OCI-M2 (cell line): Measurements from ENCODE around the gene RAPSN.
A peak's percentile ranks its signal among the peaks of the same experiment; 100 is the strongest.

Experiments used
- DNase-seq: peaks from one replicate; lab custom pipeline; 2025; ENCODE audit not compliant: unreplicated experiment; lab: John Stamatoyannopoulos, UW

Gene RAPSN

GRCh38 chr11:47409440-47410369 lies 39.2 kb downstream of the RAPSN start:
- DNase-seq = no peak

DNA sequence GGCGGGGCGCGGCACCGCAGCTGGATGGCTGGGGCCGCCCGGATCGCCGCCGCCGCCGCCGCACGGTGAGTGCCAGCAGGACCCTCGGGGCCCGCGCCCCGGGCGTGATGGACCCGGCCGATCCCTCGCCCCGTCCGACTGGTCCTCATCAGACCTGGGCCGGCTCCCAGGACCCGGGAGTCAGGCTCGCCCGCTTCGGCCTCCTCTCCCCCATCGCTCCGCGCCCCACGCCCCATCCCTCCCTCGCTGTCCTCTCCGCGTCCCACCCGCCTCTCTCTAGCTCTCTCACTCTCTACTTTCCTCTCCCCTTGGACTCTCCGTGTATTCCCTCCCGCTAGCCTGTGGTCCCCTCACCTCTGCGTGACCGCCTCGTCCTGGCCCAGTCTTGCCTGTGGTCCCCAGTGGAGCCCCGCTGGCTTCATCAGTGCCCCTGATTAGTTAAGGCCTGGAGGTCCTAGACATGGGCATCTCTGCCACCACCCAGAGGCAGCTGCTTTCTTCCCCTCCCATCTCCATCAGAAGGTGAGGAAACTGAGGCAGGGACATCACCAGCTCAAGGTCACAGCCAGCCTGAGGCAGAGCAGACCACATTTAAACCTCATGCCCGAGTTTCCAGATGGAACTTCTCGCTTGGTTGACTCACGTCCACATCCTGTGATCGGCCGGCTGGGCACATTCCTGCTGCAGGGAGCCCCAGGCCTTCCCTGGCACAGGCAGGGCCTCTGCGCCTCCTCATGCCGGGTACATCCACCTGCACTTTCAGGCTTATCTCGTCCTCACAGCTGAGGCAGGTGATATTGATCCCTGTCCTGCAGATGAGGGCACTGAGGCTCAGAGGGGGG lies 40.1 kb downstream of the RAPSN start:
- no peak for DNase-seq

GRCh38 chr11:47407746-47408590 lies 41.0 kb downstream of the RAPSN start, which contains the start of gene SLC39A13:
Gene SLC39A13 (plus strand): TSS chr11:47408590. CDS start chr11:47410095, 1,505 bp downstream.
- DNase-seq = peak; percentile 47

DNA sequence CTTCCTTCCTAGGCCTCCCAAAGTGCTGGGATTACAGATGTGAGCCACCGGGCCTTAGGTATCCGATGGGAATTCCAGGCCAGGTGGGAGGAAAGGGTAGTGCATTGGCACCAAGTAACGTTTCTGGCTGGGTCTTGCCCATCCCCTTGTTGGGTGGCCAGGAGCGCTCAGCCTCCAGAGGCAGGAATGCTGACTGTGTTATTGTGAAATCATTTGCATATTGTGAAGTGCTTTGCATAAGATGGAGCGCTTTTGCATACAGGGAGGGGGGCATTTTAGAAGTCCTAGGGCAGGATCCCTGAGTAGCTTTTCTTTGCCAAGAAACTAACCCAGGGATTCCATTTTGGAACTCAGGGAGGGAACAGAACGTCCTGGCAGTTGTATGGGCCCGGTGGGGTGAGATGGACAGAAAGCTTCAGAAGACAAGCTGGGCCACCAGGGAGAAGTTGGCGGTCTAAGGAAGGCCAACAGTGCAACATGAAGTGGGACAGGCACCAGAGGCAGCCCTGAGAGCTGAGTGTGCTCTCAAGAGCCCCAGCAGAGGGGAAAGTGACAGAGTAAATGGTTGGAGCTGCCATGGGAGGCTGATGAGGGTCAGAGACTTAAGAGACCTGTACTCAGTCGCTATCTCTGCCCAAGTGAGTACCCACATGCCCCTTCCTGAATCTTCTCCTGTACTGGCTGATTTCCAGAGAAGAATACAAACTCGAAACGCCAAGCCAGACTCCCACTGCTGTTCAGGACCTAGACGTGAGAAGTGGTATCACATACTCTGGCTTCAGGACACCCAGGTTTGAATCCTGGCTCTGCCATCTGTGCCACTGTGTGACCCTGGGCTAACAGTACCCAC lies 41.8 kb downstream of the RAPSN start:
- no peak for DNase-seq

GRCh38 chr11:47403571-47403970 lies 45.4 kb downstream of the RAPSN start:
- DNase-seq = peak; percentile 26

DNA sequence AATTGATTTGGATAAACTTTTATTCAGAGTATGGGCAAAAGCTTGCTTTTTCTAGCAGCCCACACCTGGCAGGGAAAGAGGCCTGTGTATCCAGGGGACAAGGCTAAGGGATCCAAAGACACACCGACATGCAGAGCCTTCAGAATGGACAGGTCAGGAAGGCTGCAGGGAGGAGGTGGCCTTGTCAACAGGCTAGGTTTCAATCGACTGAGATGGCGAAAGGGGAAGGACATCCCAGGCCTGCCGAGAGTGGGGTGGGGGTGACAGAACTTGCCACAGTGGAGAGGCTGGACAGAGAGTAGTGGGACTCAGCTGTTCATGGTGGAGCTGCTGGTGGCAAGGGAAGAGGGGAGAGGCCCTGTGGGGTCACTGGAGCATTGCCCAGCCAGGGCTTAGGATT lies 45.8 kb downstream of the RAPSN start:
- no peak for DNase-seq

DNA sequence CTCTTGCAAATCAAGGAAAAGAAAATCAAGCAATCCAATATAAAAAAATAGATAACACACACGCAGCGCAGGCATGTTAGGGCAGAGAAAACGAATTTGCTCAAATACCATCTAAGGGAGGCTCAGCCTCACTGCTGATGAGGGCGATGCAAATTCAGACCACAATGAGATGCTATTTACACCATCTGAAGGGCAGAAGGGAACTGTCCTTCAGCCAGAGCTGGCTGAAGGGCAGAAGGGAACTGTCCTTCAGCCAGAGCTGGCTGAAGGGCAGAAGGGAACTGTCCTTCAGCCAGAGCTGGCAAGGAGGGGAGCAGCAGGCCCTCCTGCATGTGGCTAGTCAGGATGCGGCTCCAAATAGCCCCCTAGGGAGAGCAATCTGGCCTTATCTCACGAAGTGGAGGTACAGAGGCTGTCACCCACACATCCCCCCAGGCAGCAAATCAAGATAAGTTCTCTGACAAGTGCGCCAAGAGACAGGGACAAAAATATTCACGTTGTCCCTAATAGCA lies 48.1 kb downstream of the RAPSN start:
- no peak for DNase-seq

DNA sequence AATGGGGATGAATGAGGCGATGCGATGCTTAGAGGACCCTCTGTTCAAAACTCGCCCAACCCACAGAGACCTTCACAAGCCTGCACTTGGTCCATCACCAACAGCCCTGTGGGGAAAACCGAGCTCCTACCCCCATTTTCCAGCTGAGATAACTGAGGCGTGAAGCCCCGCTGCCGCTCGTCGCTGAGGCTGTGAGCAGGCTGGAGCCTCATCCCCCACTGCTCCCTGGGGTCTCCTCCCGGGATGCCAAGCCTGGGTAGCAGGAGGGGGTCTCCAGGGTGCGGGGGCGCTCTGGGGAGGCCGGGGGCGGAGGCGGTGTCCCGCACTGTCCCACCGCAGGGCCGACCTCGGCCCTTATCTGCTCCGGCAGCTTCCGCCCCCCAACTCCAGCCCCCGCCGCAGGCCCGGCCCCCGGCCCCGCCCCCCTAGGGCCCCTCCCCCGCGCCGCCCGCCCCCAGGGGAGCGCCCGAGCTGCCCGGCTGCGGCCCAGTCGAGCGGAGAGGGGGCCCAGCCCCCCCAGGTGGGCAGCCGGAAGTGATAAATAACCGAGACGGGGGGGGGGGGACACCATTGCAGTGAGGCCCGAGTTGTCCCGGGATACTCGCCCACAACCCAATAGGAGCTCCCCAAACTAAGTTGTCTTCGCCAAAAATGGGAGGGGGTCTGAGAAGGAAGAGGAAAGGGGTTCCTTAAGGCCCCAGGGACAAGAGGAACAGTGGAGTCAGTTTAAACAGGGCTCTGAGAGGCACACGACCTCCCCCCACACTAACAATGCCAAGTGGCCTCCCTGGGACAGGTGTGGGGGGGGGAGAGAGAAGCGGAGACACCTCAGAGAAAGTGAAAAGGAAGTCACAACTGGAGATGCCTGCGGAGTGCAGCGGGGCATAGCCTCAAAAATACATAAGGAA lies 48.8 kb downstream of the RAPSN start:
- no peak for DNase-seq

GRCh38 chr11:47398551-47398950 lies 50.4 kb downstream of the RAPSN start:
- no peak for DNase-seq

DNA sequence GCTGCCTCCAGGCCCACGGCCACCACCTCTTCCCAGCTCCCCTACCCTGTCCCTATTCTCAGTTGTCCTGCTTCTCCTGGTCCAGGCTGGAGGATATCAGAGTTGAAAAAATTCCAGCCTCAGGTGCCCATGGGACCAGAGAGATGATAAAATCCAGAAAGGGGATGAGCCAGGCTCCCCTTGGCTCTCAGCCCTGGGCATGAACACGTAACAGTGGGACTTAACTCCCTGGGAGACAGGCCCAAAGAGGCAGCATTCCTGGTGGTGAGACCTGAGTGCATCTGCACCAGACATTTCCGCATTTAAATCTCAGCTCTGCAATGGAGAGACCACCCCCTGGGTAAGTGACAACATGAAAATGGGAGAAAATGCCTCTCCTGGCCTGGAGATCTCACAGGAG lies 50.9 kb downstream of the RAPSN start:
- no peak for DNase-seq

GRCh38 chr11:47396049-47396320 lies 53.0 kb downstream of the RAPSN start:
- DNase-seq = no peak

- no peak for DNase-seq
These were observed 53.5 kb downstream of the RAPSN start for GRCh38 chr11:47395223-47396048.

DNA sequence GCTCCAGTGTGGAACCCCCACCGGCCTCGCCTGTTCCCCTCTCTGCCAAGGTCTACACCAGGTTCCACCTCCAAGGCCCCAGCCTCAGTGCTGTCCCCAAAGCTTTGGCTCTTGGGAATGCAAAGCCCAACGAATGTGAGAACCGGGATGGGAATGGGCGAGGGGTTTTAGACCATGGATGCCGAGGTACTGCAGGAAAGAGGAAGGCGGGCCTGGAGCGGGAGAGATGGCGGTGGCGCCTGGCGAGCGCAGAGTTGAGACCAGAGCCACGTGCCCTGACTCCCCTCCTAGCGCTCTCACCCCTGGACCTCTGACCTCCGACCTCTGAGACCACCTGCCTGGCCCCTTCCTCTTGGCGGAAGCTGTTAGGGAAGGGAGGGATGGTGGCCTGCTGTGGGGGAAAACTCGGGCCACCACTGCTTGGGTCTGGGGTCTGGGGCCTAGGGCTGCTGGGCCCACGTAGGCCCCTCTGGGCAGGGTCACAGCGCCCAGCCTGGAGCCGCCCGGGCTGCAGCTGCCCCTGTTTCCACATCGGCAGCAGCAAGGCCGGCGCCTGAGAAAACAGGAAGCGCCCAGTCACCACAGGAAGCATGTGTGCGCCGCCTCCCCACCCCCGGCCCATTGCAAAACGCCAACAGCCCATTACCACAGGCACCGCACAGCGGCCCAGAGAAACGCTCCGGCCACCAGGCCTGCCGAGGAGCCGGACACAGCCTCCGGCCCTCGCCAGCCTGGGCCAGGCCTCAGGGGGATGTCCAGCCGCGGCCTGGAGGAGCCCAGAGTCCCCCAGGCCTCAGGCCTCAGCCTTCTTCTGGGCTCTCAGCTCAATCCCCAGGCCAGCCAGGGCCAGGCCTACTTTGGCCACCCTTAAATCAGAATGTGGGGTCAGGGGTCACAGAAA lies 54.4 kb downstream of the RAPSN start:
- DNase-seq = no peak

DNA sequence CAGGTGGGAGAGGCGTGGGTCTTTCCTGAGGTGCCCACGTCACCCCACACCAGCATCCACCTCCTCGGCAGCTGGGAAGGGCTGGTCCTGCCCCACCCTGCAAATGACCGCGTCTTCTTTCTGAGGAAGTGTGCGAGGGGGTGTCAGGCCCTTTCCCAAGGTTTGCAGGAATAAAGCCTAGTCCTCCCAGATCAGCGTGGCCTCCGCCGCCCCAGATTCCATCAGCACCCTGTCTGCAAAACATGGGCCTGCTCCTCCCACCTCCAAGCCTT lies 55.0 kb downstream of the RAPSN start:
- no peak for DNase-seq

GRCh38 chr11:47393163-47394049 lies 55.5 kb downstream of the RAPSN start:
- no peak for DNase-seq

DNA sequence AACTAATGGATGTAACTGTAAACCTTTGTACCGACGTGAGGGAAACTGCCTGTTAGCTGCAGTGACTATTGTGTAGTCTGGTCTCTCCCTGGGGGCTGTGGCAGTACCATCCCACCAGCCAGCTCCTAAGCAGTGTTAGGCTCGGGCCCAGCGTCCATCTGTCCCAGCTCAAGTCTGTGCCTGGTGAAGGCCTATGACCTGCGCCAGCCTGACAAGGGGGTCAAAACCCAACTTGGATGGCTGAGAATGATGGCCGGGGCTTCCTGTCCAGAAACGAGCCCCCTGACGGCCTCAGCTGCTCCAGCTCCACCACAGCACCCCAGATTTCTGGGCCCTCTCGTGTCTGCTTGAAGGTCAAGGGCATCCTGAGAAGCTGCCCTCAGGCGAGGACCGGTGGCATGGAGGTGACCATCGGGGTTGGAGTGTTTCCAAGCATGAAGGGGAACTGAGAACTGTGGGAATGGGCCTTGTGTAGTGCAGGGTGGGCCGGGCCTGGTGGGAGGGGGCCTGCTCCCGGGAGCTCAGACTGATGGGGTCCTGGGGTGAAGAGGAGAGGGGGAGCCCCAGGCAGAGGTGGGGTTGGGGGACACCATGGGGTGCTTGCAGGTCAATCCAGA lies 56.3 kb downstream of the RAPSN start:
- DNase-seq = no peak
